HepG2 (cell line): ENCODE data around the gene GNAT2. TPM values are rescaled to one million over a fixed set of nuclear protein-coding genes. Genes with fewer than 3 reads are reported as not detected.

ENCODE experiments used
- CREBL2 ChIP-seq: sonication (generic); formaldehyde crosslinking; IDR thresholded peaks from 2 replicates; pipeline ENCODE4 v1.8.1; 2023; ENCODE audit warnings: missing genetic modification reagents, mild to moderate bottlenecking, borderline replicate concordance
- CSRNP1 ChIP-seq: sonication (generic); formaldehyde crosslinking; IDR thresholded peaks from 2 replicates; pipeline ENCODE4 v1.8.1; 2023; ENCODE audit warnings: mild to moderate bottlenecking, missing genetic modification reagents
- CTCF ChIP-seq: sonication (generic); formaldehyde crosslinking; IDR thresholded peaks from 2 replicates; pipeline ENCODE4 v1.5.0; 2020; ENCODE audit warnings: mild to moderate bottlenecking, missing genetic modification reagents, moderate library complexity
- DPF2 ChIP-seq: sonication (generic); formaldehyde crosslinking; IDR thresholded peaks from 2 replicates; pipeline ENCODE4 v1.4.0; 2020; ENCODE audit warnings: mild to moderate bottlenecking, low read depth, missing genetic modification reagents, borderline replicate concordance
- GATA4 ChIP-seq: sonication (generic); IDR thresholded peaks from 2 replicates; pipeline ENCODE4 v1.6.1; 2016; ENCODE audit warnings: antibody characterized with exemption, low read depth, borderline replicate concordance
- HNF4G ChIP-seq, 2 experiments: sonication (generic) in 1 of 2; formaldehyde crosslinking in 1 of 2; IDR thresholded peaks; 2 replicates each; pipeline versions ENCODE4 v1.4.0 to v1.6.1; 2011 to 2020; ENCODE audit warnings: borderline replicate concordance in 2 of 2, low read depth in 2 of 2, mild to moderate bottlenecking in 2 of 2, low read length in 1 of 2, missing genetic modification reagents in 1 of 2, moderate library complexity in 1 of 2
- HNRNPUL1 ChIP-seq: fragments of 200-400 bp; formaldehyde crosslinking; IDR thresholded peaks from 2 replicates; pipeline ENCODE4 v1.6.1; 2017; ENCODE audit warnings: low read depth, mild to moderate bottlenecking, low read length, moderate library complexity
- JUN ChIP-seq: sonication (generic); formaldehyde crosslinking; IDR thresholded peaks from 2 replicates; pipeline ENCODE4 v1.4.0; 2020; ENCODE audit warnings: mild to moderate bottlenecking, missing genetic modification reagents
- MXD4 ChIP-seq: IDR thresholded peaks from 2 replicates; pipeline ENCODE4 v1.6.1; 2016; ENCODE audit warnings: mild to moderate bottlenecking, missing biosample characterization, missing genetic modification reagents
- STAG1 ChIP-seq: sonication (generic); formaldehyde crosslinking; IDR thresholded peaks from 2 replicates; pipeline ENCODE4 v1.4.0; 2020; ENCODE audit warnings: missing genetic modification reagents
- THAP8 ChIP-seq: sonication (generic); formaldehyde crosslinking; IDR thresholded peaks from 2 replicates; pipeline ENCODE4 v1.5.1; 2020; ENCODE audit warnings: missing genetic modification reagents, mild to moderate bottlenecking, borderline replicate concordance
- YEATS2 ChIP-seq: sonication (generic); formaldehyde crosslinking; IDR thresholded peaks from 2 replicates; pipeline ENCODE4 v1.4.0; 2020; ENCODE audit warnings: missing genetic modification reagents, borderline replicate concordance
- ZBTB38 ChIP-seq: sonication (generic); formaldehyde crosslinking; IDR thresholded peaks from 2 replicates; pipeline ENCODE4 v1.5.1; 2020; ENCODE audit warnings: mild to moderate bottlenecking, missing genetic modification reagents
- ZFP90 ChIP-seq: sonication (generic); formaldehyde crosslinking; IDR thresholded peaks from 2 replicates; pipeline ENCODE4 v1.8.0; 2022; ENCODE audit warnings: missing genetic modification reagents, mild to moderate bottlenecking, inconsistent platforms, borderline replicate concordance
- ZNF264 ChIP-seq: sonication (generic); formaldehyde crosslinking; IDR thresholded peaks from 2 replicates; pipeline ENCODE4 v1.4.0; 2020; ENCODE audit warnings: missing genetic modification reagents
- ZNF549 ChIP-seq: sonication (generic); formaldehyde crosslinking; IDR thresholded peaks from 2 replicates; pipeline ENCODE4 v1.5.0; 2020; ENCODE audit warnings: missing genetic modification reagents
- ZNF616 ChIP-seq: sonication (generic); formaldehyde crosslinking; IDR thresholded peaks from 2 replicates; pipeline ENCODE4 v1.5.0; 2020; ENCODE audit warnings: low read depth, mild to moderate bottlenecking, missing genetic modification reagents
- ZNF687 ChIP-seq: sonication (generic); formaldehyde crosslinking; IDR thresholded peaks from 2 replicates; pipeline ENCODE4 v1.5.1; 2020; ENCODE audit warnings: mild to moderate bottlenecking, missing genetic modification reagents, moderate library complexity
- polyA plus RNA-seq, 8 experiments: library from polyadenylated mRNA; depleted of rRNA in 3 of 8; stranded (reverse) in 7 of 8; unstranded in 1 of 8; fragments of >200 nt; fragmentation: Illumina TruSeq in 4 of 8; extraction: Trizol in 4 of 8; gene quantifications; 2 replicates each; pipeline versions ENCODE4 v1.2.1 to v1.2.3, GENCODE V29; 2011 to 2016; ENCODE audit warnings: low read depth in 4 of 8, missing spikeins in 1 of 8, mixed read lengths in 1 of 8; ENCODE audit not compliant: insufficient read depth in 1 of 8
- total RNA-seq, 5 experiments: library from RNA; depleted of rRNA; stranded (reverse); fragments of >200 nt; fragmentation: Illumina TruSeq; extraction: Trizol; gene quantifications; 2 replicates each; pipeline ENCODE4 v1.2.3, GENCODE V29; 2016; ENCODE audit warnings: low read depth in 1 of 5

GNAT2 gene
- total and polyA plus RNA-seq, 2 of the 13 experiments (the other 11 are each of a cell fraction or from before 2014, with no cell fraction given), result 0.08 to 0.20 TPM

GRCh38 chr1:109655615-109656519 lies 36.5 kb upstream of the GNAT2 start, which contains the start of gene GSTM4 (continued):
- TF ChIP-seq ZNF687 (CRISPR knock-in tag) (peak; percentile 89), STAG1 (no peak), CTCF (CRISPR knock-in tag) (peak; percentile 55; the same call in 1 of the 2 replicates), ZNF264 (CRISPR knock-in tag) (no peak), CREBL2 (peak; percentile 53; the same call in 1 of the 2 replicates), GATA4 (peak; percentile 54; the same call in 1 of the 2 replicates), THAP8 (CRISPR knock-in tag) (peak; percentile 96; the same call in 1 of the 2 replicates), ZNF549 (CRISPR knock-in tag) (no peak), HNF4G (IDR thresholded peaks at IDR 0.05; ENCODE audit: borderline replicate concordance, low read depth, low read length) (peak; percentile 60; the same call in 1 of the 2 replicates), HNF4G (CRISPR knock-in tag; IDR thresholded peaks at IDR 0.05; ENCODE audit: borderline replicate concordance, low read depth) (peak; percentile 80; the same call in 1 of the 2 replicates), HNRNPUL1 (no peak), JUN (CRISPR knock-in tag) (peak; percentile 36; the same call in 1 of the 2 replicates), ZFP90 (CRISPR knock-in tag) (0 out of 2 replicates have a peak, but pooled peaks have one; percentile 61), CSRNP1 (CRISPR knock-in tag) (peak; percentile 73; the same call in 1 of the 2 replicates), MXD4 (CRISPR knock-in tag) (peak; percentile 63; the same call in 1 of the 2 replicates), ZNF616 (CRISPR knock-in tag) (0 out of 2 replicates have a peak, but pooled peaks have one; percentile 49), YEATS2 (CRISPR knock-in tag) (peak; percentile 86), DPF2 (CRISPR knock-in tag) (0 out of 2 replicates have a peak, but pooled peaks have one; percentile 29), ZBTB38 (peak; percentile 57)
